ENCODE results near the gene NF1.

GRCh38 chr17:31413081-31413799 is 318.5 kb downstream of the NF1 start:
- no peak for TF ChIP-seq CTCF (IDR thresholded peaks at IDR 0.05)
- TF ChIP-seq POLR2A (IDR thresholded peaks at IDR 0.05) = no peak
- no peak for TF ChIP-seq POLR2AphosphoS5 (IDR thresholded peaks at IDR 0.05; ENCODE audit: insufficient read depth in 1 of 2, low read depth in 1 of 2)
